Embryonic facial prominence (tissue), 1 donor: Measurements from ENCODE around the gene DDIT4.

Source experiments
- DNase-seq: peaks from one replicate; pipeline ENCODE4 v3.0.0-alpha.2; 2016; ENCODE audit errors: extremely low spot score

The DDIT4 gene

GRCh38 chr10:72316748-72317435 is 43.2 kb downstream of the DDIT4 start:
- DNase-seq = no peak

GRCh38 chr10:72318418-72319262 is 44.9 kb downstream of the DDIT4 start:
- DNase-seq = no peak

- no peak for DNase-seq
These were observed 45.9 kb downstream of the DDIT4 start for GRCh38 chr10:72319416-72320254.

- no peak for DNase-seq
These were observed 47.0 kb downstream of the DDIT4 start for GRCh38 chr10:72320676-72321247.

- DNase-seq = no peak
These were observed 47.7 kb downstream of the DDIT4 start for GRCh38 chr10:72321248-72322029.

- DNase-seq = no peak
These were observed 48.2 kb downstream of the DDIT4 start for GRCh38 chr10:72322030-72322279.

- DNase-seq = no peak
These were observed 48.7 kb downstream of the DDIT4 start for GRCh38 chr10:72322280-72323058.

GRCh38 chr10:72323108-72323749 is 49.5 kb downstream of the DDIT4 start:
- no peak for DNase-seq

- DNase-seq = no peak
These were observed 50.1 kb downstream of the DDIT4 start for GRCh38 chr10:72323771-72324191.
